Stimulated activated CD4-positive, alpha-beta T cell treated with anti-CD3 and anti-CD28 coated beads, TNF-alpha, amount 100 ng/mL, for 48 hours (primary cell): ENCODE results near the gene SLC16A2.
"Not testable (repeated sequence)": the region's sequence is repeated elsewhere in the genome, so short reads cannot be mapped to it uniquely, and the experiment has no call there.

Source experiments
- DNase-seq, 3 donors: peaks; one replicate each; pipeline ENCODE4 v3.0.0-alpha.2; 2020; ENCODE audit warnings: low read depth in 3 of 3

The SLC16A2 gene

GRCh38 chrX:74446876-74447275, 25.6 kb downstream of the SLC16A2 start:
- DNase-seq: no peak

- DNase-seq: no peak
These were observed 27.4 kb downstream of the SLC16A2 start for GRCh38 chrX:74448669-74449068.

GRCh38 chrX:74449322-74449936, 28.1 kb downstream of the SLC16A2 start:
- no peak for DNase-seq

GRCh38 chrX:74449937-74450330, 28.6 kb downstream of the SLC16A2 start:
- DNase-seq: no peak

GRCh38 chrX:74450803-74451449, 29.6 kb downstream of the SLC16A2 start:
- no peak for DNase-seq

- no peak for DNase-seq
These were observed 30.3 kb downstream of the SLC16A2 start for GRCh38 chrX:74451450-74452198.

GRCh38 chrX:74452199-74452481, 30.8 kb downstream of the SLC16A2 start:
- no peak for DNase-seq

- DNase-seq: no peak
These were observed 31.9 kb downstream of the SLC16A2 start for GRCh38 chrX:74453178-74453577.

- DNase-seq: not testable (repeated sequence)
These were observed 32.9 kb downstream of the SLC16A2 start for GRCh38 chrX:74454233-74454632.

GRCh38 chrX:74458736-74459135, 37.4 kb downstream of the SLC16A2 start:
- DNase-seq: no peak

- DNase-seq: no peak
These were observed 40.1 kb downstream of the SLC16A2 start for GRCh38 chrX:74461384-74461783.

GRCh38 chrX:74464722-74465121, 43.4 kb downstream of the SLC16A2 start:
- DNase-seq: no peak

- no peak for DNase-seq
These were observed 44.1 kb downstream of the SLC16A2 start for GRCh38 chrX:74465424-74465823.

GRCh38 chrX:74467656-74468055, 46.4 kb downstream of the SLC16A2 start:
- DNase-seq: no peak

GRCh38 chrX:74473116-74473515, 51.8 kb downstream of the SLC16A2 start:
- DNase-seq: not testable (repeated sequence)

- DNase-seq: no peak
These were observed 69.0 kb downstream of the SLC16A2 start for GRCh38 chrX:74490247-74490646.

- DNase-seq: no peak
These were observed 71.5 kb downstream of the SLC16A2 start for GRCh38 chrX:74492720-74493201.

GRCh38 chrX:74493806-74494205, 72.5 kb downstream of the SLC16A2 start:
- DNase-seq: no peak

- no peak for DNase-seq
These were observed 77.6 kb downstream of the SLC16A2 start for GRCh38 chrX:74498924-74499323.

GRCh38 chrX:74500067-74500466, 78.8 kb downstream of the SLC16A2 start:
- no peak for DNase-seq

- DNase-seq: no peak
These were observed 79.3 kb downstream of the SLC16A2 start for GRCh38 chrX:74500555-74500954.

- DNase-seq: no peak
These were observed 84.1 kb downstream of the SLC16A2 start for GRCh38 chrX:74505437-74505836.
